ENCODE data around the gene WDFY4.

WDFY4 gene

DNA sequence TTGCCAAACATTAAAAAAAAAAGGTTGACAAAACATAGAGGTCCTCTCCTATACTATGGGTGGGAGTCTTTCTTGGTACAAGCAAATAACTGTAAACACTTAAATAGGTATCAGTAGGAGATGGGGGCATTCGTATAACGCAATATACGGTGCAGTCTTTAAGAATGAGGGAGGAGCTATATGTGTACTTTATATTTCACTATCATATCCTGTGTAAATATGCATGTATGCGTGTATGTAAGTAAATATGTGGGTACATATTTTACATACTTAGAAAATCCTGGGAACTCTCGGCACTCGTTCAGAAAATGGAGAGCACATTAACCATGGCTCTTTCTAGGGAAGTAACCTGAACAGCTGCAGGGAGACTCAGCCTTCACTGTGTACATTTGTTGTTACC is 337.0 kb downstream of the WDFY4 start:
- Histone ChIP-seq H3K4me3 (ENCODE audit: low read depth, low read length) (no peak overlapping the region), H3K27ac (ENCODE audit: extremely low read depth, low read depth, low read length) (no peak overlapping the region), H3K4me1 (ENCODE audit: control insufficient read depth, insufficient read depth, low read length) (no peaks in the 10 kb centered on the region), H3K36me3 (ENCODE audit: control insufficient read depth in 2 of 2, insufficient read depth in 1 of 2, low read length in 2 of 2) (no peaks in the 10 kb centered on the region), H3K9me3 (ENCODE audit: control insufficient read depth, insufficient read depth, low read depth, low read length) (no peaks in the 10 kb centered on the region)
- ChIA-PET CTCF (no interaction called here), POLR2A (no interaction called here)
- TF ChIP-seq ZNF747 (tag by site-specific recombination; IDR thresholded peaks at IDR 0.05) (no peak), ZSCAN30 (tag by site-specific recombination; IDR thresholded peaks at IDR 0.05) (no peak), ZNF514 (tag by site-specific recombination; IDR thresholded peaks at IDR 0.05) (no peak), ZNF624 (tag by site-specific recombination; IDR thresholded peaks at IDR 0.05) (no peak), ZNF175 (tag by site-specific recombination; IDR thresholded peaks at IDR 0.05) (no peak)

DNA sequence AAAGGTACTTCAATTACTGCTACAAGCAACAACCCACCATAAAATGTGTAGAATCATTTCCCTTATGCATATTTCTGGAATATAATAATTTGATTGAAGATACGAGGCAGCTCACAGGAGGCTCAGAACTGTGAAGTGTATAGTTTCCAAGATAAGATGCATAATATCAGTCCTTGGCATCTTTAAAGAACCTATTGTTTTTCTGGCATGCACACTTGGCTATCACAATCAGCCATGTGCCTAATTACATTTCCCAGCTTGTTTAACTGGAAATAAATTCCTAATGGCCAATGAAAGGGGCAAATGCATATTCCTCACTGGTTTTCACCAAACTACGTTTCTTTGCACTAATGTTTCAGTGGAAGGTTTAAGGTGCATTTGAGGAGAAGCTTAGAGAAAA is 338.4 kb downstream of the WDFY4 start:
- POLR2A ChIA-PET: no interaction called here
- no peaks in the 10 kb centered on the region for H3K4me1 ChIP-seq (ENCODE audit: control insufficient read depth, insufficient read depth, low read length)
- H3K9me3 ChIP-seq (ENCODE audit: control insufficient read depth, insufficient read depth, low read depth, low read length): no peaks in the 10 kb centered on the region
- CTCF ChIA-PET: interaction anchor here (1.0 kb wide), 1 partner anchor 367 kb away, joined by 4 read pairs; no protein-coding TSS in a partner anchor
- no peaks in the 10 kb centered on the region for H3K36me3 ChIP-seq (ENCODE audit: control insufficient read depth in 2 of 2, insufficient read depth in 1 of 2, low read length in 2 of 2)
- no peak overlapping the region for H3K4me3 ChIP-seq (ENCODE audit: low read depth, low read length)
- TF ChIP-seq ZBTB7A (tag by site-specific recombination; IDR thresholded peaks at IDR 0.05; ENCODE audit: low read depth) (no peak), ZFP3 (tag by site-specific recombination; IDR thresholded peaks at IDR 0.05; ENCODE audit: low read depth) (no peak), ZNF121 (tag by site-specific recombination; IDR thresholded peaks at IDR 0.05) (no peak), ZNF521 (tag by site-specific recombination; IDR thresholded peaks at IDR 0.05) (no peak), ZNF624 (tag by site-specific recombination; IDR thresholded peaks at IDR 0.05) (no peak), ZNF792 (tag by site-specific recombination; IDR thresholded peaks at IDR 0.05) (no peak), SP7 (tag by site-specific recombination; IDR thresholded peaks at IDR 0.05) (no peak), KLF10 (tag by site-specific recombination; IDR thresholded peaks at IDR 0.05) (no peak), ZSCAN30 (tag by site-specific recombination; IDR thresholded peaks at IDR 0.05) (no peak), ZNF692 (tag by site-specific recombination; IDR thresholded peaks at IDR 0.05) (no peak), ZNF776 (tag by site-specific recombination; IDR thresholded peaks at IDR 0.05; ENCODE audit: borderline replicate concordance) (no peak), AEBP2 (tag by site-specific recombination; IDR thresholded peaks at IDR 0.05; ENCODE audit: borderline replicate concordance) (no peak), ZNF747 (tag by site-specific recombination; IDR thresholded peaks at IDR 0.05) (no peak), ZNF148 (tag by site-specific recombination; IDR thresholded peaks at IDR 0.05; ENCODE audit: borderline replicate concordance) (no peak)
- TF ChIP-seq, protein P1, sequence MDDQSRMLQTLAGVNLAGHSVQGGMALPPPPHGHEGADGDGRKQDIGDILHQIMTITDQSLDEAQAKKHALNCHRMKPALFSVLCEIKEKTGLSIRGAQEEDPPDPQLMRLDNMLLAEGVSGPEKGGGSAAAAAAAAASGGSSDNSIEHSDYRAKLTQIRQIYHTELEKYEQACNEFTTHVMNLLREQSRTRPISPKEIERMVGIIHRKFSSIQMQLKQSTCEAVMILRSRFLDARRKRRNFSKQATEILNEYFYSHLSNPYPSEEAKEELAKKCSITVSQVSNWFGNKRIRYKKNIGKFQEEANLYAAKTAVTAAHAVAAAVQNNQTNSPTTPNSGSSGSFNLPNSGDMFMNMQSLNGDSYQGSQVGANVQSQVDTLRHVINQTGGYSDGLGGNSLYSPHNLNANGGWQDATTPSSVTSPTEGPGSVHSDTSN (CRISPR knock-in tag; IDR thresholded peaks at IDR 0.05): no peak
- TF ChIP-seq, protein P2, sequence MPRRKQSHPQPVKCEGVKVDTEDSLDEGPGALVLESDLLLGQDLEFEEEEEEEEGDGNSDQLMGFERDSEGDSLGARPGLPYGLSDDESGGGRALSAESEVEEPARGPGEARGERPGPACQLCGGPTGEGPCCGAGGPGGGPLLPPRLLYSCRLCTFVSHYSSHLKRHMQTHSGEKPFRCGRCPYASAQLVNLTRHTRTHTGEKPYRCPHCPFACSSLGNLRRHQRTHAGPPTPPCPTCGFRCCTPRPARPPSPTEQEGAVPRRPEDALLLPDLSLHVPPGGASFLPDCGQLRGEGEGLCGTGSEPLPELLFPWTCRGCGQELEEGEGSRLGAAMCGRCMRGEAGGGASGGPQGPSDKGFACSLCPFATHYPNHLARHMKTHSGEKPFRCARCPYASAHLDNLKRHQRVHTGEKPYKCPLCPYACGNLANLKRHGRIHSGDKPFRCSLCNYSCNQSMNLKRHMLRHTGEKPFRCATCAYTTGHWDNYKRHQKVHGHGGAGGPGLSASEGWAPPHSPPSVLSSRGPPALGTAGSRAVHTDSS (tag by site-specific recombination; IDR thresholded peaks at IDR 0.05): no peak
- H3K27ac ChIP-seq (ENCODE audit: extremely low read depth, low read depth, low read length): no peak overlapping the region

Measured in HEK293 (cell line).